ENCODE measurements around the gene IL1RN.
"Not testable (repeated sequence)": the region's sequence is repeated elsewhere in the genome, so short reads cannot be mapped to it uniquely, and the experiment has no call there.

IL1RN gene

GRCh38 chr2:113126845-113127645 lies at the start of gene IL1RN:
TSS of gene IL1RN (plus strand) at chr2:113127598. CDS start at chr2:113127625, 27 bp downstream.
- DNase-seq (ENCODE audit: low spot score), result no peak

GRCh38 chr2:113077921-113078320 lies 49.5 kb upstream of the IL1RN start:
- DNase-seq (ENCODE audit: low spot score), result peak; percentile 19

- no peak for DNase-seq (ENCODE audit: low spot score)
These were observed 49.0 kb upstream of the IL1RN start for GRCh38 chr2:113078350-113078839.

GRCh38 chr2:113079131-113079530 lies 48.3 kb upstream of the IL1RN start:
- DNase-seq (ENCODE audit: low spot score), result no peak

GRCh38 chr2:113080134-113080533 lies 47.3 kb upstream of the IL1RN start:
- DNase-seq (ENCODE audit: low spot score), result peak; percentile 54

- no peak for DNase-seq (ENCODE audit: low spot score)
These were observed 45.7 kb upstream of the IL1RN start for GRCh38 chr2:113081488-113082210.

GRCh38 chr2:113083296-113083695 lies 44.1 kb upstream of the IL1RN start:
- DNase-seq (ENCODE audit: low spot score), result no peak

GRCh38 chr2:113084249-113085000 lies 43.0 kb upstream of the IL1RN start:
- DNase-seq (ENCODE audit: low spot score), result peak; percentile 22

- no peak for DNase-seq (ENCODE audit: low spot score)
These were observed 41.9 kb upstream of the IL1RN start for GRCh38 chr2:113085542-113085941.

- DNase-seq (ENCODE audit: low spot score), result no peak
These were observed 39.0 kb upstream of the IL1RN start for GRCh38 chr2:113088213-113088992.

GRCh38 chr2:113089916-113090315 lies 37.5 kb upstream of the IL1RN start:
- no peak for DNase-seq (ENCODE audit: low spot score)

- no peak for DNase-seq (ENCODE audit: low spot score)
These were observed 36.0 kb upstream of the IL1RN start for GRCh38 chr2:113091231-113091896.

- DNase-seq (ENCODE audit: low spot score), result no peak
These were observed 34.4 kb upstream of the IL1RN start for GRCh38 chr2:113092864-113093612.

GRCh38 chr2:113093613-113093977 lies 33.8 kb upstream of the IL1RN start:
- DNase-seq (ENCODE audit: low spot score), result no peak

GRCh38 chr2:113096306-113096705 lies 31.1 kb upstream of the IL1RN start:
- not testable (repeated sequence) for DNase-seq (ENCODE audit: low spot score)

- DNase-seq (ENCODE audit: low spot score), result not testable (repeated sequence)
These were observed 30.4 kb upstream of the IL1RN start for GRCh38 chr2:113096842-113097618.

- DNase-seq (ENCODE audit: low spot score), result no peak
These were observed 29.4 kb upstream of the IL1RN start for GRCh38 chr2:113098041-113098440.

GRCh38 chr2:113098532-113098931 lies 28.9 kb upstream of the IL1RN start:
- no peak for DNase-seq (ENCODE audit: low spot score)

GRCh38 chr2:113102133-113102532 lies 25.3 kb upstream of the IL1RN start:
- DNase-seq (ENCODE audit: low spot score), result no peak

- DNase-seq (ENCODE audit: low spot score), result no peak
These were observed 24.1 kb upstream of the IL1RN start for GRCh38 chr2:113103277-113103676.

Measured in AG08395 (cell line).